HTERT RPE-1 (cell line): Measurements from ENCODE around the gene URB1.
"Not testable (repeated sequence)": the region's sequence is repeated elsewhere in the genome, so short reads cannot be mapped to it uniquely, and the experiment has no call there.

Experiments used
- in situ Hi-C: fragments of 300-500 bp; cut with MboI; formaldehyde crosslinking; loops from 4 replicates; pipeline ENCODE4 v1.14.3; 2020; ENCODE audit warnings: low sequenced_read_pairs

Gene URB1

DNA sequence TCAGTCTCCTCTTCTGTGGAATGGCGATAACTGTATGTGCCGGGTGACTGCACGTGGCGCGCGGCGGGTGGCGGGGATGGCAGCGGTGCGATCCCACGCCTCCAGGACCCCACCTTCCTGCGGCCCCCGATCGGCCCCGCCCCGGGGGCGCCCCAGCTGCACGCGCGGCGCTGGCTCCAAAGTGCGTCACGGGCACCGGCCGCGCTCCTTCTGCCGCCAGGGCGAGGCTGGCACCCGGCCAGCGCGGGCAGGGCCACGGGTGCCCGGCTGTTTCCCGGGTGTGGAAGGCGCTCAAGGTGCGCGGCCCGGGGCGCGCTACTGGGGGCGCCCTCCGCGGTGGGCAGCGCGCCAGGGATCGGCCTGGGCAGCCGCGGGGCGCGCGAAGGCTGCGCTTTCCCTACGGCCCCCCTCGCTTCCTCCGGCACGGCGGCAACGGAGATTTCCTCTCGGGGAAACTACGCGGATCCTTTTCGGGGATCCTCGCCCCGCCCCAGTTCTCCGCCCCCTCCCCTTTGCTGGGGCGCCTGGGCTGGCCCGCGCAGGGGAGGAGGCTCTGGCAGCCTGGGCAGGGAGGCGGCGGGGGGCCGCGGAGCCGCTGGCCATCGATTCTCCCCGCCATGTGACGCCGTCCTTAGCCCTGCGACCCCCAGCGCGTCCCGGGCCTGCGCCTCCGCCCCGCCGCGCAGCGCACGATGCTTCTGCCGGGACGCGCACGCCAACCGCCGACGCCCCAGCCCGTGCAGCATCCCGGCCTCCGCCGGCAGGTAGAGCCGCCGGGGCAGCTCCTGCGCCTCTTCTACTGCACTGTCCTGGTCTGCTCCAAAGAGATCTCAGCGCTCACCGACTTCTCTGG is 19.6 kb upstream of the URB1 start, which contains the start of gene EVA1C:
TSS of gene EVA1C (plus strand) at position 545 of the 853 bp plus-strand sequence. CDS start at position 693, 148 bp downstream.
- in situ Hi-C loops = loop anchor here (25.0 kb wide), 1 partner anchor 175 kb away; the partner anchor contains the start of gene TCP10L

DNA sequence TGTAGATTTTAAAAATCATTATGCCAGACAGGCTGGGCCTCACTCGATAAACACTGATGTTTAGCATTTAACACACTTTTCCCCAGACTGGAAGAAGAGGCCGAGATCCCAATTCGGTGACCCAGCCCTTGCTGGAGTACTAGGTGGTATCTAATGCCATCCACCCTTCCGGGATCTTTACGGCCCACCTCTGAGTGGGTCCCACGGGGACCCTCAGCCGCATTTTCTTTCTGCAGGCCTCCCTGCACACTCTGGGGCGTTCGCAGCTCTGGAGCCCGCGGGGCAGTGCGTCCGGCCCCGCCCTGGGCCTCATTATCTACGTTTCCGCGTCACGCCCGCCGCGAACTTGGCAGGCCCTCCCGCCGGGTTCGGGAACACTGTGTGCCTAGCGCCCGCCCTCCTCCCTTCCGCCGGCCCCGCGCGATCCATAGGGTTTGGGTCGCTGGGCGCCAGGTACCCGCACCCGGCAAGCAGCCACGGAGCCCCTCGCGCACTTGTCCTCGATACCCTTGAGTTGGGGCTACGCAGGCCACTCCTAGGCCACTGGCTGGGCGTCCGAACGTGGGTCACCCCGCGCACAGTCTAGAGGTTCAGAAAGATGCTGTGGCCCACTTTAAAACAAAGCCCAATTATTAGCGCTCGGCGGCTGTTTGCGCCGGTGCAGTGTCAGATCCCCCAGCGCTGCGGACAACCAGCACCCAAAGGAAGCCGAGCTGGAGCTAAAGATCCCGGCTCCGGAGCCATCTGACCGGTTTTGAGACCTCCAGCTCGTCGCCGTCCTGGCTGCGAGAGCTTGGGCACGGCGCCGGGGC is 18.7 kb upstream of the URB1 start:
- in situ Hi-C loops = loop anchor here (25.0 kb wide), 1 partner anchor 176 kb away; the partner anchor contains the start of gene TCP10L

DNA sequence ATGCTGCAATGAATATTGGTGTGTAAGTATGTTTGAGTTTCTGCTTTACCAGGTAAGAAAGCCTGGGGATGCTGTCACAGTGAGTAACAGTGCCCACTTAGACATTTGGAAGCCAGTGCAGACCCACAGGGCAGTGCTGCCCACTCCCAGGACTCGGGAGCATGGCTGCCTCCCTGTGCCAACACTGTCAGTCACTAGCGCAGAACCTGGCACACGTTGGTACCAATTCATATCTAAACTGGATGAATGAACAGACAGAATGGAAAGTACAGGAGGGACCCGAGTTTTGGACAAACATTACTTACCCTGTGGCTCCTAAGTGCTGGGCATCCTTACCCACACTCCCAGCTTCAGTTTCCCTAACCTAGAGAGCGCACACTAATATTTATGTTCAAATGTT is 18.1 kb upstream of the URB1 start:
- in situ Hi-C loops = loop anchor here (25.0 kb wide), 1 partner anchor 176 kb away; the partner anchor contains the start of gene TCP10L

DNA sequence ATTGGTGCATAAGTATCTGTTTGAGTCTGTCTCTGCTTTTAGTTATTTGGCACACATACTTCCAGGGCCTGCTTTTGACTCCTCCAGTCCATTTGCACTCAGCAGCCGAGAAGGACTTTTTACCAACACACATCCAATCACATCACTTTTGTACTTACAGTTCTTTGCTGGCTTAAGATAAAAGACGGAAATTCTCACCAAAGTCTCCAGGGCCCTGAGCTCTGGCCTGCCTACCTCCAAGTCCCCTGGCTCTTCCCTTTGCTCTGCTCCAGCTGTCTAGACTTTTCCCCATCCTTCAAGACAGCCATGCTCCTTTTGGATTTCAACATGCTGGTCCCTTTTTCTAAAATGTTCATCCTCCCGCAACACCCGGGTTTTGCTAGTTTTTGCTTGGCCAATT is 17.5 kb upstream of the URB1 start:
- in situ Hi-C loops = loop anchor here (25.0 kb wide), 1 partner anchor 177 kb away; the partner anchor contains the start of gene TCP10L

DNA sequence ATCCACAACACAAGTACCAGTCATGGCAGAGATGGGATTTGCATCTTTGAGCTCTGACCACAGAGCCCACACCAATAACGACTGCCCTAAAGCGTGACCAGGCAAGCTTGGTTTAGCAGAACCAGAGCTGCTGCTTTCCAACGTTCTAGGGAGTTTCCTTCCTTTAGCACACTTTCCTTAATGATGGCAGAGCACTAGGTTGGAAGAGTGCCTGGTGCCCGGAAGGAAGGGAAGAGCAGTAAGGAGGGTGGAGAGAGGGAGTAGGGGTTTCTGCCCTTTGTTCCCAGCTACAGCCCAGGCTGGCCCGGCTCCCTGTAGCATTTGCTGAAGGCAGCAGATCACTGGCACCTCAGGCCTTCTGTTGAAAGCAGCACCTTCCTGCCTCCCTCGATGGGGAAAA is 13.6 kb upstream of the URB1 start:
- in situ Hi-C loops = loop anchor here (25.0 kb wide), 1 partner anchor 181 kb away; the partner anchor contains the start of gene TCP10L

DNA sequence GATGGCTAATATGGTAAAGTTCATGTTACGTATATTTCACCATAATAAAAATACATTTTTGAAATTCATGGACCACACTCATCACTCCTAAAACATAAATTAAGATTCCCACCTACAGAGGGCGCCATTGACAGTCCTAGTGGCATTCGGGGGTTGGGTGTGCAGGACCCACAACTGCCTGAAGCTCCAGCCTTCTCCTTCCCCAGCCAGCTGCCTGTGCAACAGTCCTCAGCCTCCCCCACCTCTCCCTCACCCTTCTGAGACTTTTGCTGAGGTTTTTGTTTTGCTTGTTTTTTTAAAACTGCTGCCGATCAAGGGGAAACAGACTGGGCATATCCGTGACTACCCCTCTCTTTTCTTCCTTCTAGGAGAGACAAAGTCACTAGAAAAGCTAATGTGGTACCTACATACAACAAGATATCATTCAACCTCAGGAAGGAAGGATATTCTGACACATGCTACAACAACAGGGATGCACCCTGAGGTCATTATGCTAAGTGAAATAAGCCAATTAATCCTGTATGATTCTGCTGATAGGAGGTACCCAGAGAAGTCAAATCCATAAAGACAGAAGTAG is 10.5 kb upstream of the URB1 start:
- in situ Hi-C loops = loop anchor here (25.0 kb wide), 1 partner anchor 184 kb away; the partner anchor contains the start of gene TCP10L

DNA sequence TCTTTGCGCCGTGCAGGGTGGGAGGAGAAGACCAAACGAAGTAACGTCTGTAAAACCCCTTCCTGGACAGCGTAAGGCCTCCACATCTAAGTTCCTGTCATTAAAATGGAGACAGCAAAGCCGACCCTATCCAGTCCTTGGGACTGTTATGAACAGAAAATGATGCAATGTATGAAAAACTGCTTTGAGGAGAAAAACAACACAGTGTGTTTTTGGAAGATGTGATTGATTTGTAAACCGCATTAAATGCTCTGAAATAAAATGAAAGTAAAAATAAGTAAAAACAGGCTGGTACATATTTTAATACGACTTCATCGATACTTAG is 827 bp upstream of the URB1 start:
- in situ Hi-C loops = no loop called here

DNA sequence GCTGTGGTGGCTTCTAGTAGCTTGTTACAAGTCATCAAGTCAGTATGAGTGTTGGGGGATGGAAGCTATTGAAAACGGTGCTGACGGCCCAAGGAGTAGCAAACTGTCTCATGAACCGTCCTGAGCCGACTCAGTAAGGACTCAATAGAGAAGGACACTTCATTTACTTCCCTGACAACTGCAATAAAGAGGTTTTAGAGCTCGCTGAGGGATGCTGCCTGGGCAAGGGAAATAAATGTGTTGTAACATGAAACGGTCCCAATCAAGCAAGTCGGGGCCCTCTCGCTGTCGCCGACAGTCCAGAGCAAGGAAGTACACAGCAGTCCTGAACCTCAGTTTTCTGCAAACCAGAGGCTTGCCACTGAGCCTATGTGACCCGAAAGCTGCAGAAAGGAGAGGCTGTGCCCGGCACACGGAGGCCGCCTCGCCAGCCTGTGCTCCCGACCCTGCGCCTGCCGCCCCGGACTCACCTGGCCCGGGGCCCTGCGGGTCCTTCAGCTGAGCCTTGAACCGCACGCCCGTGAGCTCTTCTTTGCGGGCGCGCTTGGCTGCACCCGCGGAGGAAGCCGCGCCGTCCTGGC is 423 bp downstream of the URB1 start:
- in situ Hi-C loops = no loop called here

DNA sequence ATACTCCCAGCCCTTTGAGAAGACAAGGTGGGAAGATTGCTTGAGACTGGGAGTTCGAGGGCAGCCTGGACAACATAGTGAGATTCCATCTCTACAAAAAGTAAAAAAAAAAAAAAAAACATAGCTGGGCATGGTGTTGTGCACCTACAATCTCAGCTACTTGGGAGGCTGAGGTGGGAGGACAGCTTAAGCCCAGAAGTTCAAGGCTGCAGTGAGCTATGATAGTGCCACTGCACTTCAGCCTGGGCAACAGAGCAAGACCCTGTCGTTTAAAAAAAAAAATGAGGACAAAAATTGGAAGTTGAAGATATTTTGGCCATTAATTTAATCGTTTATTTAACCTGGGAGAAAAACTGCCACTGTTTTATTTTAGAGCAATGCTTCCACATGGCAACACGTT is 1.1 kb downstream of the URB1 start:
- in situ Hi-C loops = no loop called here

DNA sequence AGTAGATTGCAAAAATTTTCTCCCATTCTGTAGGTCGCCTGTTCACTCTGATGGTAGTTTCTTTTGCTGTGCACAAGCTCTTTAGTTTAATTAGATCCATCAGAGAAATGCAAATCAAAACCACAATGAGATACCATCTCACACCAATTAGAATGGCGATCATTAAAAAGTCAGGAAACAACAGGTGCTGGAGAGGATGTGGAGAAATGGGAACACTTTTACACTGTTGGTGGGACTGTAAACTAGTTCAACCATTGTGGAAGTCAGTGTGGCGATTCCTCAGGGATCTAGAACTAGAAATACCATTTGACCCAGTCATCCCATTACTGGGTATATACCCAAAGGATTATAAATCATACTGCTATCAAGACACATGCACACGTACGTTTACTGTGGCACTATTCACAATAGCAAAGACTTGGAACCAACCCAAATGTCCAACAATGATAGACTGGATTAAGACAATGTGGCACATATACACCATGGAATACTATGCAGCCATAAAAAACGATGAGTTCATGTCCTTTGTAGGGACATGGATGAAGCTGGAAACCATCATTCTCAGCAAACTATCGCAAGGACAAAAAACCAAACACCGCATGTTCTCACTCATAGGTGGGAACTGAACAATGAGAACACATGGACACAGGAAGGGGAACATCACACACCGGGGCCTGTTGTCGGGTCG is 2.1 kb downstream of the URB1 start:
- in situ Hi-C loops = not testable (repeated sequence)

DNA sequence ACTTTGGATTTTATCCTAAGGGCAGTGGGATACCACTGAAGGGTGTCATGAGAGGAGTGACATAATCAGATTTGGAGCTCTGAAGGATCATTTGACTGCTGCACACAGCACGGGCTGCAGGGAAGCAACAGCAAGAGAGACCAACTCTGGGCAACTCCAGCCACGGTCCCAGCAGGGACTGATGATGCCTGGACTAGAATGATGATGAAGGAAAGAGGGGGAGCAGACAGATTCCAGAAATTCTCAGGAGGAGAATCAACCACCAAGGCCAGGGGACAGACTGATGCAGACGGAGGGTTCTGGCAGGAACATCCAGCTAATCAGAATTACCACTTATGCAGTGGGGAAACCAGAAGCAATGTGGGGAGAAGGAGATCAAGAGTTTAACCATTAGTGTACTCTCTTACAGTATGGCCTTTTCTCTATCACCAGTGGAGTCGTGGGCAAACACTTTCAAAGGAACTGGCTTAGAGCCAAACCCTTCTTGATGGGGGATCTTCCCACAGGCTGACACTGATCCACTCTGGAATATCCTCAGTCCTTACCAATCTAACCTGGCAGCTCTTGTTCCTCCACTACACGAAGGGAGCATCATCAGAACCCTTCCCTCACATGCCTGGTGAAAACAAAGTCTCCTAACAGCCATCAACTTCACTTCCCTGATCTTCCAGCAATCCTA is 3.3 kb downstream of the URB1 start:
- in situ Hi-C loops = no loop called here

DNA sequence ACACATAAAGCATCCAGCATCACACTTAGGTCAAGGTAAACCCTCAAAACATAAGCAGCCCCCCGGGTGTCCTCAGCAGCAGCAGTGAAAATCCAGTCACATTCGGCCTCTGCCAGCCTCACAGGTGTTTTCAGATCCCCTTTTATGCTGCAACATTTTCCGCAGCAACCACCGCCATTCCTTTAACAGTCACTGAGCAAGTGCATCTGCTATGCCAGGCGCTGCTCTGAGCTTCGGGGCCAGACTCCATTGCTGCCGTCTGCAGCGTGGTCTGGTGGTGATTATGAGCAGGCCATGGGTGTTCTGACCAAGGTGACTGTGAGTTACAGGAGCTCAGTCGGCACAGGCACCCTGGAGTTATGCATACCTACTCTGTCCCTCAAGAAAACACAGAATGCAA is 4.5 kb downstream of the URB1 start:
- in situ Hi-C loops = no loop called here

DNA sequence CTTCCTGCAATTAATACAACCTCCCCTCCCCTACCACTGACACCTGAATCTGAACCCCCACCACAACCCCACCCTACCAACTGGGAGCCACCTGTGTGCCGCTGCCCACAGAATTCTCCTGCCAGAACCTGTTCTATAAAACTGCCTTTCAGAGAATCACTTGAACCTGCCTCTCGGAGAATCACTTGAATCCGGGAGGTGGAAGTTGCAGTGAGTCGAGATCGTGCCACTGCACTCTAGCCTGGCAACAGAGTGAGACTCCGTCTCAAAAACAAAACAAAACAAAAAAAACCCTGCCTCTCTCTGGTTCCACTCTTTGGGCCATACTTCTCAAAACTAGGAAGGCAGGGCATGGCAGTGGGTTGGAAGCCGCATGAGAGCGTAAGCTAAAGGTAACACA is 5.7 kb downstream of the URB1 start:
- in situ Hi-C loops = no loop called here

DNA sequence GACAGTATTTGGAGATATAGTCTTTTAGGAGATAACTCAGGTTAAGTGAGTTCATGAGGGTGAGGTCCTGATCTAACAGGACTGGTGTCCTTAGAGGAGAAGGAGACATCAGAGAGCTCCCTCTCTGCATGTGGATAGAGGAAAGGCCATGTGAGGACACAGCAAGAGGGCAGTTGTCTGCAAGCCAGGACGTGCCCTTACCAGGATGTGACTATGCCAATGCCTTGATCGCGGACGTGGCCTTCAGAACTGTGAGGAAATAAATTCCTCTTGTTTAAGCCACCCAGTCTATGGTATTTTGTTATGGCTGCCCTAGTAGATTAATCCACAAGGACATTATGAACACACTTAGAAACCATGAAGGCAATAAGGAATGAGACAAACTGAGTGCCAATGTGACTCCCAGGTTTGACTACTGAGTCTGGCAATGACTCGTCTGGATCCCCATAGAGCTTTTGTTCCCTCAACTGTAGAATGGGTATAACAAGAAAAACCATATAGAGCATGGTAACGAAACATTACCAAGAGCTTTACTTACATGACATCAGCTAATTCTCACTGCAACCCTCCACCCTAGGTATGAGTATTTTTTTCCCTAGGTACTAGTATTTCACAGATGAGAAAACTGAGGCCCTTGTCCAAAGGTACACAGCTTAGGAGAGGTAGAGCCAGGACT is 6.5 kb downstream of the URB1 start:
- in situ Hi-C loops = no loop called here

DNA sequence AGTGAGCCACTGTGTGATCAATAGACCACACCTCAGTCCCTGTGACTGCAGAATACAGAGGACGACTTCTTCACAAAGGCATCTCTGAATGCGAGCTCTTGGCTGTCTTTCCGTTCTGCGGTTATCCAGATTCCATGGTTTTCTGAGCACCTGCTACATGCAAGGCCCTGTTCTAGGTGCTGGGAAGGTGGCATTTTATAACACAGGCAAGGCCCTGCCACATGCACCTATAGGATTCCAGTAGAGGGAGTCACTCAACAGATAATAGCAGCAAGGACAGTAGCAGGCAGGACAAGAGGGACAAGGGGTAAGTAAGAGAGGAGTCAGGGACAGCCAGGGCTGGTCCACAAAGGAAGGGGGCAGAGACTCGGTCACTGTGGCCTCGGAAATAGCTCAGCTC is 9.0 kb downstream of the URB1 start:
- in situ Hi-C loops = no loop called here

DNA sequence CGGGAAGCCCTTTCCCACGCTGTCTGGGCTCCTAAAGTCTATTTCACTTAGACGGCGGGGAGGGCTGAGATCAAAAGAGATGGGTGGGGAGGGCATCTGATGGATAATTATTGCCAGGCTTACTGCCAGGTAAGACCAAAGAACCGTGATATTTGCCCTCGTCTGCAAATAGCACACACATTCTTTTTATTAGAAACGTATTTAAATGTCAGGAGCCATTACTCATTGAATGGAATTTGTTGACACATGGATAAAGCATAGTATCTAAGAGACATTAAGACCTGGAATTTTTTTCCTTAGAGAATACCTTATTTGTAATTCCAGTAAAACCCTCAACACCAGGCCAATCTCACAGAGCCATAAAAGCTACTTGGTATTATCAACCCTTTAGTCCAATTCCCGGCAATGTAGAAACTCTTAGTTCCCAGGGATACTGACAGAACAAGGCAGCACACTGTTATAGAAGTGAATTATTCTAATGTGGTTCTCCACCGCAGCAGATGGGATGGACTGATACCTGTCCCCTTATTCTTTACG is 10.6 kb downstream of the URB1 start:
- in situ Hi-C loops = no loop called here

DNA sequence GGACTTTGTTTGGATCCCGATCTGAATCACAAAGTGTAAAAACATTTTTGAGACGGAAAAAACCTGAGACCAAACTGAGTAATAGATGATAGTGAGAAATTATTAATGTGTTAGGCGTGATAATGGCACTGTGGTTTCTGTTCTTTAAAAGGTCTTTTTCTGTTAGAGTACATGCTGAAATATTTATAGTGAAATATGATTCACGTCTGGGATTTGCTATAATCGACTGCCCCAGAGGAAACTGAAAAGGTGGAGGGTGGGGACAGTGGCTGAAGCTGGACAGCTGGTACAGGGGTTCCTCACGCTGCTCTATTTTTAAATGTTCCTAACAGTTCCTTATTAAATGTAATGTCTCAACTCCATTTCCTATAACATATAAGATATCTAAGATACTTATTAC is 11.2 kb downstream of the URB1 start:
- in situ Hi-C loops = no loop called here

DNA sequence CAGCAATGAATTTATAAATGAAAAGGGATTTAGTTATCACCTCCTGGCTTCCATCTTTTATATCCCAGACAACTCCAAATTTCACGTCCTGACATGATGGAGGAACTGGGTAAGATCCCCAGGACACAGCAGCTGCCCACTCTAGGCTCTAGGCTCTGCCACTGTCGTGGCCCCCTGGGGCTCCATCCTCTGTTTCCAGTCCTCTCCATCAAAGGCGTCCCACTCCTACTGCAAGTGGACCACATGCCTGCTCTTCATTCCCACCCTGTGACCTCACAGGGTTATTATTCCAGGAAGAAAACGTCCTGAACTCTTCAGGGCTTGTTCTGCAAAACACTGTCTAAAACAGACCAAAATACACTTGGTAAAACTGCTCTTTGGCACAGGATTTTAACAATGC is 11.9 kb downstream of the URB1 start:
- in situ Hi-C loops = no loop called here

DNA sequence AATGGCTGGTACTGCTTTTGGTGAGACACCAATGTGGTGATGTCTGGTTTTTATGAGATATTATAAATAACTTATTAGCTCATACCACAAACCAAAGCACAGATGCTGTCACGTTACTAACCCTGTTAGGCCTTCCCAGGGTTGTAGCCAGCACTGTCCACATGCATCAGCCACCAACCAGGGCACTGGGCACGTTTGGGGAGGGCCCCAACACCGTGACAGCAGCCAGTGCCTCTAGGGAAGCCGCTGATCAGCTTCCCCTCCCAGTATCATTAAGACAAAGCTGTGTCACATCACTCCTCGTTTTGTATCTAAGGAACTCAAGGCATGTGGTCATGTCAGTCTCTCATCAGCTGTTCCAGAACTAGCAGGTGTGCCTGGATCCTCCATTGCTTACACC is 13.9 kb downstream of the URB1 start:
- in situ Hi-C loops = no loop called here
